Mesenteric fat pad (tissue), 1 donor: ENCODE data around the gene NTSR1. TPM values are rescaled to one million over a fixed set of nuclear protein-coding genes. Genes with fewer than 3 reads are reported as not detected.

Source experiments
- DNase-seq: peaks from one replicate; pipeline ENCODE4 v3.0.0-alpha.2; 2020; ENCODE audit warnings: low spot score
- total RNA-seq: library from RNA; stranded (reverse); fragmentation: NEBNext Ultra II Directional; extraction: Animal tissue kit (Norgen Biotek cat#: 25700); gene quantifications from one replicate; pipeline ENCODE4 v1.2.1, GENCODE V29; 2021
- donor health status: DM: yes; HTN: yes; CAD: no.

The NTSR1 gene
- total RNA-seq, 1 donor from 2014 or later = not detected

DNA sequence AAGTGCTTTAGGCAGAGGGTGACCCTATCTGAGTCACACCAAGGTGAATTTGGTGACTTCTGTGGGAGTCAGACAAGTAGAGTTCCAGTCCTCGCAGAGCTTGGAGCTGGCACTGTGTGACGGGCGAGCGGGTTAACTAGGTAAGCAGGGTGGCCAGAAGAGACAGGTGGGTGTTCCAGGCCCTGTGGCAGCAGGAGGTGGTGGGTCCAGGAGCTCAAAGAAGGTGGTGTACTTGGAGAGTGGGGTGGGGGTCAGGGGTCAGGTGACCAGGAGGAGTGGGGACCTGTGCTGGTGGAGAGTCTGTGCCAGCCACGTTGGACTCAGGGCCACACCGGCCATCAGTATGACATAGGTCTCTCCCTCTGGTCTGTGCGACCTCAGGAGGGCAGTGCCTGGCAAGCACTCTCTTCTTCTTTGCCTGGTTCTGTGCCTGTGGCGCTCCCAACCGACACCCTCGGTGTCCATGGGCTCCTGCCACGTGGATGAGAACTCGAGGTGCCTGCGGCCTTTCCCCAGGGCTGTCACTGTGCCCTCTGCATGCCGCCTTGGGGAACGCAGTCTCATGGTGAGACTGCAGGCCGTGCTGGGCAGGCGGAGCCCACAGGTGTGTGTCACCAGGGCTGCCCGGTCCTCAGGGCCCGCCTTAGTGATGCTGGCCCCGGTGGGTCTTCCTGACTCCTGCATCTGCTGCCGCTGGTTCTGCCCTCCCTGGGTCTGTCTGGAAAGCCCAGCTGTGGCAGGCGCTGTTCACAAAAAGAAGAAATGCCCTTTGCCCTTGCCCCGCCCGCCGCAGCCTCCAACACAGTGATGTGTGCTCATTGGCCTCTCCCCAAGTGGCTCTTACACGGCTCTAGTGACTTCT is 89.3 kb downstream of the NTSR1 start:
- DNase-seq = no peak

DNA sequence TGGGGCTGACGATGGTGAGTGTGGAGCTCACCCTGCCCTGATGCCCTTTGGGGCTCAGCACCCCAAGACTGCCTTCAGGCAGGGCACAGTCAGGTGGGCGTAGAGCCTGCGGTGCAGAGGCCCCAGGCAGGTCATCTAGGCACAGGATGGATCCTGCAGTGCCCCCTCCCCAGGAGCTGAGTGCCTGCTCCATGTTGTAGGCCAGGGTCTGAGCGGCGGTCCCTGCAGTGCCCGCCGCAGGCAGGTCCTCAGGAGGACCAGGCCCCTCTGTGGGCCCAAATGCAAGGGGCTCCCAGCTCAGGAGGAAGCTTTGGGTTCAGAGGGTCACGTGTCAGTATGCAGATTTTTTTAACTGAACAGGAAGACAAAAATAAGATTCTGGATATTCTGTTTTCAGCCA is 90.4 kb downstream of the NTSR1 start:
- no peak for DNase-seq

DNA sequence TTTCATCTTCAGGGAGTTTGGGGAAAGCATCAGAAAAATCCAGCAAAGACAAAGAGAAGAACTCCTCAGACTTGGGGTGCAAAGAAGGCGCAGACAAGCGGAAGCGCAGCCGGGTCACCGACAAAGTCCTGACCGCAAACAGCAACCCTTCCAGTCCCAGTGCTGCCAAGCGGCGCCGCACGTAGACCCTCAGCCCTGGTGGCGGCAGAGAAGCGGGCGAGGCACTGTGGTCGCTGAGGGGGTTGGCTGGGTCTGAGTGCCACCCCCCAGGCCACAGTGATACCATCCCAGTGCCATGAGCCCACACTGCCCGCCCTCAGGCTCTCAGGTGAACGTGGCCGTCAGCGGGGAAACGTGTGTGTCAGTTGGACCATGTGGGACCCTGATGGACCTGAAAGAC is 90.8 kb downstream of the NTSR1 start:
- no peak for DNase-seq

DNA sequence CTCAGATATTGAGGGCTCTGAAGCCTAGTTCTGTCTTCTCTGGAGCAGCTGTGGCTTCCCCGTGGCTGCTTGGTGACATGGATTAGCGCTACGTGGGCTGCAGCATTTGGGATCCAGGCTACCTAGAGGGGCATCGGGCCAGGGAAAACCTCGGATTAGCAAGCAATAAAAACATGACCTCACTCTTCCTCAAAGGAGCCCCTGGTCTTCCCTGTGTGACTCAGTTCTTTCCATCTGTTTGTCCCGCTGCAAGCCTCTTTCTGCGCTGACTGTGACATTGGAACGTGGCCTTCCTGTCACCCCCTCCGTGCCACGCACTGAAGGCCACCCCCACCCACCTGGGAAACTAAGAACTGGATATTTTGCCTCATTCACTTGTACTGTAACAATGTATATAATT is 91.2 kb downstream of the NTSR1 start:
- no peak for DNase-seq

DNA sequence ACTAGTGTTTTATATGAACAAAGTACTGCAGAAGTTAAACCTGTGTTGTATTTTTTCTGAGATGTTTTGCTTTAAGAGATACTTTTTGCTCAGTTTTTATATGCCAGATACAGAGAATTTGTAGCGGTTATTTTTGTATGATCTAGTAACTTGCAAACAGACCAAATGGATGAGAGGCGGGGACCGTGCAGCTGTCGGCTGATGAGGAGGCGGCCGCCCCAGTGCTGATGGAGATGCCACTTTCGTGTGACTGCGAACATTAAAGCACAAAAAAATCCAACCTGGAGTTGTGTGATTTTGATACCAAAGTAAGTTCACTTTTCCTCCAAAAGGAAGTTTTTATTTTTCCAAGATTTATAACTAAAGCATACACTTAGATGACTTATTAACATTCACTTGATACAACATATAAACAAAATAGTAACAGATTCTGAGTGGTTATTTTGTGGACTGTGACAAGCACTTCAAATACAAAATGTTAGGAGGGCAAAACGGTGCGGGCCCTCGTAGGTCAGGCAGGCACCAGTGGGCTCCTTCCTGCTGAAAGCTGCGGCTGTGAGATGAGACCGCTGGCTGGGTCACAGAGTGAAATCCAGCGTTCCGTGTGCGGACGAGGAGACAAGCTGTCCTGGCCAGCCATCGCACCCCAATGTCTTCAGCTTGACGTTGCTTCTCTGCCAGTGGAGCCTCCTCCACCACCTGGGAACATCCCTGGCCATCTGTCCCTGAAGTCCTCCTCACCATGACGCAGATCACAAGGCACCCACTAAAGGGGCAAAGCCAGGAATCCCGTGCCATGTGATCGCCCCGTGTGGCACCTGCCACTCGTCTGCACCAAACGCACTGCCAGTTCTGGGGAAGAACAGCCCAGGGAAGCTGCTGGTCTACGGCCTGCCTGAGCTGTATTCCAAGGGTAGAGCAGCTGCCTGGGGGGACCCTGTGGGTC is 92.0 kb downstream of the NTSR1 start:
- DNase-seq = no peak

DNA sequence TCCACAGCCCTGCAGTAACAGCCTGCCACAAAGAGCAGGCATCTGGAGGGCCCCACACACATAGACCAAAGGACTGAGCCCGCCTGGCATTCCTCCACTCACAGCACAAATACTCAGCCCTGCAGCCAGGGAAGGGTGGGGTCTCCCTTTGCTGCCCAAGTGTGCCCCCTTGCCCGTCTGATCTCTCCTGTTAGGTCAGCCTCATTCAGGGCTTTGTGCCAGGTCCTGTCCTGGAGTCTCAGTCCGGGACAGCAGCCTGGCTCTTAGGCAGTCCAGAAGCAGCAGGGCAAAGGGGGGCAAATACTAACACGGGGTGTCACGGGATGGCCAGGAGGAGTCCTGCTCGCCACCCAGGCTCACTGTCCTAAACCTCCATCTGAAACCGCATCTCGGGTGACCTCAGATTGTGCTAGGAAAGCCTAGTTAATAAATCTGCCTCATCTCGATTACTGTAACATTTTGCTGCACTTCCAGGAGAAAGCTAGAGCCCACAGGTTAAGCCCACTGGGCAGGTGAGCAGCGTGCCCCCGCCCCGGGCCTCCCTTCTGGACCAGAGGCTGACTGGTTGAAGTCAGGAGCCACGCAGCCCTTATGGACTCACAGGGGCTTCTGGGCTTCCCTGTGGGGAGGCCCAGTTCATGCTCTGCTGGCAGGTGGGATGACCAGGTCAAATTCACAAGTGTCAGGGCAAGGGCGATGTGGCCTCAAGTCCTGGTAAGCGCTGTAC is 92.8 kb downstream of the NTSR1 start:
- DNase-seq = no peak

DNA sequence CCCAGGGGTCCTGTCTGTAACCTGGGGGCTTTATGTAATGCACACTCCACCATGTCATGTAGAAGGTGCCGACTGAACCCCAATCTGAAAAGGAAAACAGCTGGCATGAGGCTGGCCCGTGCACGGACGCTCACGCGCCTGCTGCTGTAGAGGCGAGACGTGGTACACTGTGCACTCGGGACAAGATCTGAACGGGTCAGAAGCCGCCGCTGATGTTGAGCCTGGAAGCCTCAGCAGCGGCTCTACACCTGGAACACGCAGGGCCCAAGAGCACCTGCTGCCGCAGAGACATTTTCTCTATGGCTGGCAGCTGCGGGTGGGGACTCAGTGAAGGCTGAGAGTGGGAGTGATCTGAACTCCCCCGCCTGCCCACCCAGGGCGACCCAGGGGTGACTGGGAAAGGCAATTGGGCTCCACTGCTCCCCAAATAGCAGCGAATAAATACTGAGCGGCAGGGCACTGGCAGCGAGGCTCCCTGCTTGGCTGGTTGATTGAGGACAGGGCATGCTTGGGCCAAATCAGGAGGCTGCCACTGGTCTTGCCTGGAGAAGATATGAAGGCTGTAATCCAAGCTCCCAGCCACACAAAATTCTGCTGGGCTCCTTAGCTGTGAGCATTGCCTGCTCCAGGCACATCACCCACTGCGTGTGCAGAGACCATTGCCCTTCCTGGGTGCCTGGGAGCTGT is 93.5 kb downstream of the NTSR1 start:
- no peak for DNase-seq

DNA sequence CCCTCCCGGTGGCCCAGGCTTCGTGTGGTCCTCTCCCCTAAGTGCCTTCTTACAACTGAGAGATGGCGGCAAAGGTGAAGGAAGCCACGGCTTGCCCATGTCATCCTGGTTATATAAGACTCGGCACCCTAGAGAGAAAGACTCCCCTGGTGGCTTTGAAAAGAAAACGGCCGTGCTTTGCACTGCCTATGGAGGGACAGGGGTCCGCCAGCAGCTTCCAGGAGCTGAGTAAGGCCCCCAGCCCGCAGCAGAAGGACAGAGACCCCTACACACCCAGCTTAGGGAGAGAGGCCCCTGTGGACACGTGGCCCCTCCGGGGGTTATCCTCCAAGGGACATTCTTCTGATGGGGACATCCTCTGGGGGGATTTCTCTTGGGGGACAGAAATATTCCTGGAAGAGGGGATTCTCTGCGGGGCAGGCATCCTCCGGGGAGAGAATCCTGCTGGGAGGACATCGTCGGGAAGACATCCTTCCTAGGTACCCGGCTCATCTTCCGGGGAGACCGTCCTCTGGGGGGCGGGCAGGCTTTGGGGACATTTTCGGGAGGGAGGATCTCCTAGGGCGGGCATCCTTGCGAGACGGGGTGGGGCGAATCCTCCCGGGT is 95.5 kb downstream of the NTSR1 start:
- DNase-seq = no peak

DNA sequence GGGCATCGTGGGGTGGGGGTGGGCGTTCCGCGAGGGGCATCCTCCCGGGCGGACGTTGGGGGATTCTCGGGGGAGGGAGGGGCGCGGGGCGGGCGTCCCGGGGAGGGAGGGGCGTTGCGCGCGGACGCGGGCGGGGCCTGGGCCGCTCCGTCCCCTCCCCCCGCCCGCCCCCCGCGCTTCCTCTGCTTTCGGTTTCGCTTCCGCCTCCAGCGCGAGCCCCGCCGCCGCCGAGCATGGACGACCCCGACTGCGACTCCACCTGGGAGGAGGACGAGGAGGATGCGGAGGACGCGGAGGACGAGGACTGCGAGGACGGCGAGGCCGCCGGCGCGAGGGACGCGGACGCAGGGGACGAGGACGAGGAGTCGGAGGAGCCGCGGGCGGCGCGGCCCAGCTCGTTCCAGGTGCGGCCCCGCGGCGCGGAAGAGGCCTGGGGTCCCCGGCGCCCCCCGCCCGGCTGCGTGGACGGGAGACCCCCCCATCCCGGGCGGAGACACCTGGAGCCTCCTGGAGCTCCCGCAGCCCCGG is 96.1 kb downstream of the NTSR1 start, which contains the start of gene OGFR:
Gene OGFR (plus strand): TSS at position 209 of the 528 bp plus-strand sequence. CDS start 25 bp downstream, at position 234.
- no peak for DNase-seq

DNA sequence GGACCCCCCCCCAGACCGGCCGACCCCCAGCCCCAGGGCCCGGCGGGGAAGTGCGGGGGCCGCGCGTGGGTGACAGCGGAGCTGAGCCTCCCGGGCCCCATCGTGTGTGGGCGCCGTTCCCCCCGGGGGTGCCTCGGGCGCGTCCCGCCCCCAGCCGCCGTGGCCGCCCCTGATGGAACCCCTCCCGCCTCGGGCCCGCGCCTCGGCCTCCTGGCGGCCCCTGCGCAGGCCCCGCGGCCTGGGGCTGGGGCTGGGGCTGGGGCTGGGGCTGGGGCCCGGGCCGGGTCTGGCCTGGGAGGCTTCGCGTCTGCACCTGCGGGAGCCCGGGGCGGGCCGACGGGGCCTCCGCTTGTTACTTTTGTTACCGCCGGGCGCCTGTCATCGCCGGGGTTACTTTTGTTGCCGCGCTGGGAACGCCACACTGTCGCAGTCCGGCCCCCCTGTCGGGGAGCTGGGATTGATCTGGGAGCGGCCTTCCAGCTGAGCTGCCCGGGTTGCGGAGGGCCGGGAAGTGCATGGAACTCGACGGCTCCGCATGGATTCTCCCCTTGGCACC is 96.6 kb downstream of the NTSR1 start:
- DNase-seq = no peak

DNA sequence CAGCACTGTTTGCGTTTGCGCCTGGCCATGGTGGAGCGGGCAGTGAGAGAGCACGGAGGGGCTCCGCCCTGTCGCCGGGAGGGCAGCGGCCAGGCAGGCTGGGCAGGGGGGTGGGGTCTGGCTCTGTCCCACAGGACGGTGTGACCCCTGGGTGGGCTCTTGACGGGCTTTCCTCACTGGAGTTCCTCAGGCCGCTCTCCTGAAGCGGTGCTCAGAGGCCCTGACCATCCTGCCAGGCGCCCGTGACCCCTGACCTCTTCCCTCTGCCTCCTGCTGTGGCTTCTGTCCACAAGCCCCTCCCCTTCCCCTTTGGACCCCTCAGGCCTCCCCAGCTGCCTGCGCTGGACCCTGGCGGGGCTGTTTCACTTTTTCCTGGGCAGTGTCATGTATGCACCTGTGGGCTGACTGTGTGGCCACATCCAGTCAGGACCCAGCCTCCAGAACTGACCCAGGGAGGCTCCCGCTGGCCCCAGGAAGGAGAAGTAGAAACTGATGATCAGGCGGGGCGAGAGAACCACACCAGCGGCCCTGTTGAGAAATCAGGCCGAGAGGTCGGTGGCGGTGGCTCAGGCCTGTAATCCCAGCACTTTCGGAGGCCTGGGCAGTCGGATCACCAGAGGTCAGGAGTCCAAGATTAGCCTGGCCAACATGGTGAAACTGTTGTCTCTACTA is 97.2 kb downstream of the NTSR1 start:
- no peak for DNase-seq

DNA sequence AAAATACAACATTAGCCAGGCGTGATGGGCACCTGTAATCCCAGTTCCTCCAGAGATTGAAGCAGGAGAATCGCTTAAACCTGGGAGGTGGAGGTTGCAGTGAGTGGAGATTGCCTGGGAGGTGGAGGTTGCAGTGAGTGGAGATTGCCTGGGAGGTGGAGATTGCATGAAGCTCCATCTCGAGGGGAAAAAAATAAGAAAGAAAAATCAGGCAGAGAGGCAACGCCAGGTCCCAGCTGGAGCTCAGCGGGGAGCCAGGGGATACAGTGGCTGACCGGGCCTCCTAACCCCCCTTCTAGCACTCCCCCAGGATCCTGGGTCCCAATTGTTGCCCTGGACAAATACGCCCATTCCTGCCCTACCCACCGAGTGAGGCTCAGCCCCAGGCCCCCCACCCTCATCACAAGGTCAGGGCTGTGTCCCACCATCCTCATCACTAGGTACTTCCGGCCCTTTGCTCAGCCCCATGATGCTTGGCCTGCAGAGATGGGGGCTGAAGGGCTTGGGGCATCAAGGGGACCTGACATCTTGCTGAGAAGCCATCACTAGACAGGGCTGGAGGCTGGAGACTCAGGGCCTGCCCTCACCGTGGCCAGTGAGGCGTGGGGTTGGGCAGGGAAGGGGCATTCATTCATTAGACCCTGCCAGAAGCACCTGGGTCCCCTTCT is 97.9 kb downstream of the NTSR1 start:
- no peak for DNase-seq

DNA sequence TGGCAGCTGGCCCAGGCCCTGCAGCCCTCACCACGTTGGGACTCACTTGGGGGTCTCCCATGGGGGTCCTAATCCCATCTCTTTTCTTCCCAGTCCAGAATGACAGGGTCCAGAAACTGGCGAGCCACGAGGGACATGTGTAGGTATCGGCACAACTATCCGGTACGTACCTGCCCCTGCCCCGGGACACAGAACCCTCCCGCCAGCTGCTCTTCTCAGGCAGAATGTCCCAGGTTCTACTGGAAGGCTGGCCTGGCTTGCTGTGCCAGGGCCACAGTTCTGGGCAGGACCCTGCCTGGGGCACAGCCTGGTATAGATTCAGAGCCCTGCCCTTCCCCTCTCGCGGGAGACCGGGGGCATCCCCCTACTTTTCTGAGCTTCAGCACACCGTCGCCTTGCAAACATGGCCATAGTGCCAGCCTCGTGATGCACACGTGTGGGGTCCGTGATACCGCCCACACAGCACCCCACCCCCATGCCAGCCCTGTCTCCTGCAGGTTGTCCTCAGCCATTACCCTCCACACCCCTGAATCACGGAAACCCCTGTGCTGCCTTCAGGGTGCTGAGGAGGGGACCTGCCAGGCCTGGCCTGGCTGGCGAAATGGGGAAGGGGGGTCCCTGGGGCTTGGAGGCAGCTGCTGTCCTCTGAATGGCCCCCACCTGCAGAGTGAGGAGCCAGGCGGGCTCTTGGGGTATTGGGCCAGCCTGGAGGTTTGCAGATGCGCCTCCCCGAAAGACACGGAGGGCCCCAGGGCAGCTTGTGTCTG is 99.0 kb downstream of the NTSR1 start:
- no peak for DNase-seq

DNA sequence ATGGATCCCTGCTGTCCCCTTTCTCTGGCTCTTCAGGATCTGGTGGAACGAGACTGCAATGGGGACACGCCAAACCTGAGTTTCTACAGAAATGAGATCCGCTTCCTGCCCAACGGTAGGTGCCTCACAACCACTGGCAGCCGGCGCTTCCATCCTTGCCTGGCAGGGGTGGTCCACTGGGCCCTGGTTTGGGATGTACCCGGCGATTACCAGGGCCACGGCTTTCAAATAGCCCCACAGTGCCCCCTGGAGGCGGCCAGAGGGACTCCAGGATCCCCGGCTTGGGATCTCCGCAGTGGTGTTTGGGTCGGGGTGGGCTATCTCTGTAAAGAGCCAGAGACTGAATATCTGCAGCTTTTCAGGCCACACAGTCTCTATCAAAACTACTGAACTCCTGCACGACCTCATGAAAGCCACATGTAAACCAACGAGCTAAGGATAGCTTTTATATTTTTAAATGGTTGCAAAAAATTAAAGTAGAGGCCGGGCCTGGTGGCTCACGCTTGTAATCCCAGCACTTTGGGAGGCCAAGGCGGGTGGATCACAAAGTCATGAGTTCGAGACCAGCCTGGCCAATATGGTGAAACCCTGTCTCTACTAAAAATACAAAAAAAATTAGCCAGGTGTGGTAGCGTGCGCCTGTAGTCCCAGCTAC is 99.7 kb downstream of the NTSR1 start:
- DNase-seq = no peak

DNA sequence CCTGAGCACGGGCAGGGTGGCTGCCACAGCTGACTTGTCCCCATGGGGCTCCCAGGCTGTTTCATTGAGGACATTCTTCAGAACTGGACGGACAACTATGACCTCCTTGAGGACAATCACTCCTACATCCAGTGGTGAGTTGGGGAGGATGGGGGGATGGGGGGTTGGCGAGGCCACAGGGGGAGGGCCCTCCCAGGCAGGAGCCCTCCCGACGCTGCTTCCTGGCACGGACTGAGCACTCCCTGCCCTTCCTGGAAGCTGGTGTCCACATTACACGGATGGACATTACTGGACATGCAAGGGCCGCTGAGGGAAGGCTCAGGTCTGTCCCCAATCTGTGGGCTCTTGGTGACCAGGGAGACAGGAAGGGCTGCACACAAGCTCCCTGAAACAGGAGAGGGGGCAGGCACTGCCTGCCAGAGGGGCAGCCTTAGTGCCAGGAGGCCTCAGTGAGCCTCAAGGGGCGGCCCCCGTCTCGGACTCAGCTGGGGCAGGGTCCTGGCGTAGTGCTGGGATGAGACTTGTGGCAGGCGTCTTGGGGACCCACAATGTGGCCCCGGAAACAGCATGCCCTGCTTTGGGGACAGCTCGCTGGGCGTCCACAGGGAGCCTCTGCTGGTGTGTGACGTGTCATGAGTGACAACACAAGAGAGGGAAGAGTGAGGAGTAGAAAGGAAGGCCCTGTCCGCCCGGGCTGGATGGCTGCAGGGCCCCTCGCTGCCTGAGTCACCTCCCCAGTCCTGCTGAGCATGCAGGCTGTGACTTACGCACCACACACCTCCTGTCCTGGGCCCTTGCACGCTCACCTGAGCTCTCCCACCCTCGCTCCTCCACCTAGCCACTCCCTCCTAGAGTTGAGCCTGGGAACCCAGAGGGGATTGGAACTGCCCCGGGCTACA is 101.1 kb downstream of the NTSR1 start:
- DNase-seq = no peak

DNA sequence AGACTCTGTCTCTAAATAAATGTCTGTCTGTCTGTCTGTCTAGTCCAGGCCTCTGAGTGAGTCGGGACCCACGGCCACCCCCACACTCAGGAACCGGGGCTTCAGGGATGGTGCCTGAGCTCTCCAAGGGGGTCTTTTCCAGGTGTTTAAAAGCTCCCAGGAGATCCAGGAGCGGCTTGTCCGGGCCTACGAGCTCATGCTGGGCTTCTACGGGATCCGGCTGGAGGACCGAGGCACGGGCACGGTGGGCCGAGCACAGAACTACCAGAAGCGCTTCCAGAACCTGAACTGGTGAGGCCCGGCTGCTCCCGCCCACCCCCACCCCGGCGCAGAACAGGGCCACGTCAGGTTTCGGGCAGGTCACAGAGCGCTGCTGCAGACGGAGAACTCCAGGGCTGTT is 102.7 kb downstream of the NTSR1 start:
- DNase-seq = no peak
